Medulla oblongata (tissue), 1 donor: ENCODE measurements around the gene EID3.
"Not testable (repeated sequence)": the region's sequence is repeated elsewhere in the genome, so short reads cannot be mapped to it uniquely, and the experiment has no call there.

Experiments used
- DNase-seq: peaks from one replicate; pipeline ENCODE4 v3.0.0-alpha.2; 2015; ENCODE audit errors: extremely low spot score

Gene EID3

DNA sequence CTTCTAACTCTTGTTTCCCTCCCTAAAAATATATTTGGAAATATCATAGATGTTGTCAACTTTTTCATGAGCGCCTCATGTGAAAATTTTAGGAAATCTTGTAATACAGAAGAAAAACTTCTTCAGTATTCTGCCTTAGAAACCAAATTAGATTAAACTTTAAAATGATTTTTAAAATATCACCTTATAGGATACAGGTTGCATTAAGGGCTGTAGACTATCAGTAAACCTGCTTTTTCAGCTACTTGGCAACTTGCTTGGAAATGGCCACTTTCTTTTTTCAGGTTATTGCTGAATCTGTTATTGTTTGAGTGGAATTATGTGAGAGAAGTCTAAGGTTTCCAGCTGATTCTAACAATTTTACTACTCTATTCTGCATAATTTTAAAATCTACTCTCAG, 9.1 kb downstream of the EID3 start:
- DNase-seq: no peak

DNA sequence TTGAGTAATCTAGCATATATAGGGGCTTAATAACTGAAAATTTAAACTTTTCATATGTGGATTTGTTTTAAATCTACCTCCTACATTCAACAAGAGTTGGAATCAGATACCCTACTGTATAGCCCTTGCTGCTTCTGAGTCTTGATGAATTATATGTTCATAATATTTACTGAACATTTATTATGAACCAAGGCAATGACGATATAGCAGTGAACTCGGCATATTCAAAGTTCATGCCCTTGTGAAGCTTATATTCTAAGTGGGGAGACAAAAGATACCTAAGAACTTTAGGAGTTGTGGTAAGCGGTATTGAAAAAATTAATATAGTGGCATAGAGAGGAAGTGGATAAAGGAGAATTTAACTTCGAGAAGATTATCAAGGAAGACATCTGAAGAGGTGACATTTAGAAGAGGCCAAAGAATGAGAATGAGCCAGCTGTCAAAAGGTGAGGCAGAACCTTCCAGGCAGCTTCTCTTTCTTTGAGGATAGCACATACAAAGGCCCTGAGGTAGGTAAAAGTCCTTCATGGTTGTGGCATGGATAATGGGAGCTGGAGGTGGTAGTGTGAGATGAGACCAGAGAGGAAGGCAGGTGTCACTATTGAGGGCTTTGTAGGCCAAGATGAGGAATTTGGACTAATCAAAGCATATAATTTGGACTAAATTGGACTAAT, 10.2 kb downstream of the EID3 start:
- no peak for DNase-seq

DNA sequence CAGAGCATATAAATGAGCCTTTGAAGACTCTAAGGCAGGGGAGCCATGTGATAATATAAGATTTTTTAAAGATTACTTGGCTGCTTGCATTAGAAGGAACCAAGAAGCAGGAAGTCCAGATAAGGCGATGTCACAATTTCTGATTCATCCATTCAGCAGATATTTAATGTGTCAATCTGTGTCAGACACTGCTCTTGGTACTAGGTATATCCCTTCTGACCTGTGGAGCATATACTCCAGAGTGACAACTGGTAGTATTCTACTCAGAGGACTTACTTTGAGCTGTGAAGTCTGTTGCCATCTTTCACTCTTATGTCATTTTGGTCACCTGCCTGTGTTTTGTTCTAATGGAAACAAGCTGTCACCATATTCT, 10.7 kb downstream of the EID3 start:
- DNase-seq: no peak

DNA sequence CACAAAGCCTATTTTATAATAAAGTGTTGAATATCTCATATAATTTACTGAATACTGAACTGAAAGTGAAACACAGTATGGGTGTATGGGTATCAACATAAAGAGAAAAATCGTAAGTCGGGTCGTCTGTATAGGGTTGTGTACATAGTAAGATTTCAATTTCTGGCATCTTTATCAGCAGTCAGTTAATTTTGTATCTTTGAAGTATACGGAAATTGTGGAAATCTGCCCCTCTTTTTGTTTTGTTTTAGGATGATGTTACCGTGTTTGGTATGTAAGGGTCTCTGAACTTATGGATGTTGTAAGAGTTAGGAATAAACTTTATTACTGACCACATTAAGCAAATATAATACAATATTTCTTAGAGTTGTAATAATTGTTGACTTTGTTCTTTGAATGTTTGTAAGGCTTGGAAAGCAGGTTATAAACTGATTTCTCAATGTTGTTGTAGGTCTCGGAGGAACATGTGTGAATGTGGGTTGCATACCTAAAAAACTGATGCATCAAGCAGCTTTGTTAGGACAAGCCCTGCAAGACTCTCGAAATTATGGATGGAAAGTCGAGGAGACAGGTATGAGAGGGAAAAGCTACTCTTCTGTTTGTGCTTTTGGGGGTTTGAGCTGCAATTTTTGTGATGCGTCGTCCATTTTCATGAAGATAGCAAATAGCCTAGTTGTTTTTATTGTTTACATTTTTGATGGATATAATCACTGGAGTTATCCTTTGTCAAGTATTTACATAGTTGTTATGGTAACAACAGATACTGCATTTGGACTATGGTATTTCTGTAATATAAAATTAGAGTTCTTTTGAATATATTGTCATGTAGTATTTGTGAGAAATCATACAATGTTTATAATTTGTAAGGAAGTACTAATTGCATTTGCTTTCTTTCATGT, 12.0 kb downstream of the EID3 start:
- DNase-seq: no peak

DNA sequence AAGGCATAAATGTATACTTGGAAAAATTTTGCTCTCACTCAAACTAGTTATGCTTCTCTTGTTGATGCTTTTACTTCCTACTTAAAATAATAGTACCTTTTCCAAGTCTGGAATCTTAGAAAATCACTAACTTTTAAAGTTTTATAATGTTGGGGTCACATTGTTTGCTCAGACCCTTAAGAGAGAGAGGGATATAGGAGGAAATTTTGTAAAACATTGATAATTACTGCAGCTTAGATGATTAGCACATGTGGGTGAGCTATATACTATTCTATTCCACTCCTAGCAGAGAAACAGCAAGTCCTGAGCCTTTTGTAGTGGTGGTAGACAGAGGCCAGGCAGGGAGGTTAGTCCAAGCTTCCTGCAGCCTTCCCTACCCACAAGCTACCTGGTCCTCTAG, 13.4 kb downstream of the EID3 start:
- DNase-seq: no peak

DNA sequence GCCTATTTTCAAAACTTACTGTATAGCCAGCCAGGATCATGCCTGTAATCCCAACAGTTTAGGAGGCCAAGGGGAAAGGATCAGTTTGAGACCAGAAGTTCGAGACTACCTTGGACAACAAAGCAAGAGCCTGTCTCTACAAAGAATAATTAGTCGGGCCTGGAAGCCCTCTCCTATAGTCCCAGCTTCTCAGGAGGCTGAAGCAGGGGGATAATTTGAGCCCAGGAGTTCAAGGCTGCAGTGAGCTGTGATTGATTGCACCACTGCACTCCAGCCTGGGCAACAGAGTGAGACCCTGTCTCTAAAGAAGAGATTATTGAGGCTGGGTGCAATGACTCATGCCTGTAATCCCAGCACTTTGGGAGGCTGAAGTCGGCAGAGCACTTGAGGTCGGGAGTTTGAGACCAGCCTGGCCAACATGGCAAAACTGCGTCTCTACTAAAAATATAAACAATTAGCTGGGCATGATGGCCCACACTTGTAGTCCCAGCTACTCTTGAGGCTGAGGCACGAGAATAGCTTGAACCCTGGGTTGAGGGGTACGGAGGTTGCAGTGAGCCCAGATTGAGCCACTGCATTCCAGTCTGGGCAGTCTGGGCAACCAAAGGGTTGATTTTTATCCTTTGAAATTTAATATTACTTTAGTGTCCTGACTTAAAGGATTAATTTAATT, 14.1 kb downstream of the EID3 start:
- no peak for DNase-seq

DNA sequence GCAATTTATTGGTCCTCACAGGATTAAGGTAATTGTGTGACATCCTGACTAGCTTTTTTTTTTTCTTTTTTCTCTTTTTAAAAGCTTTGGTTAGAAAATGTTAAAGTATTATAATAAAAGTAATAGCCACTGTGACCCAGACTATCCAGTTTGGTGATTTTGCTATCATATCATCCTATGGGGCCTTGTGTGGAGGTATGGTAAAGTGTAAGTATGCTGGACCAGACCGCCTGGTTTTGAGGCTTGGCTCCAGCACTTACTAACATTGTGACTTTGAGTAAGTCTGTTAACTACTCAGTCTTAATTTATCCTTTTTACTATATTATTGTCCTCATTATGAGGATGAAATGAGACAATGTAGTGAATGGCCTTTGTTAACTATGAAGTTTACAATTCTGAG, 15.5 kb downstream of the EID3 start:
- DNase-seq: no peak

DNA sequence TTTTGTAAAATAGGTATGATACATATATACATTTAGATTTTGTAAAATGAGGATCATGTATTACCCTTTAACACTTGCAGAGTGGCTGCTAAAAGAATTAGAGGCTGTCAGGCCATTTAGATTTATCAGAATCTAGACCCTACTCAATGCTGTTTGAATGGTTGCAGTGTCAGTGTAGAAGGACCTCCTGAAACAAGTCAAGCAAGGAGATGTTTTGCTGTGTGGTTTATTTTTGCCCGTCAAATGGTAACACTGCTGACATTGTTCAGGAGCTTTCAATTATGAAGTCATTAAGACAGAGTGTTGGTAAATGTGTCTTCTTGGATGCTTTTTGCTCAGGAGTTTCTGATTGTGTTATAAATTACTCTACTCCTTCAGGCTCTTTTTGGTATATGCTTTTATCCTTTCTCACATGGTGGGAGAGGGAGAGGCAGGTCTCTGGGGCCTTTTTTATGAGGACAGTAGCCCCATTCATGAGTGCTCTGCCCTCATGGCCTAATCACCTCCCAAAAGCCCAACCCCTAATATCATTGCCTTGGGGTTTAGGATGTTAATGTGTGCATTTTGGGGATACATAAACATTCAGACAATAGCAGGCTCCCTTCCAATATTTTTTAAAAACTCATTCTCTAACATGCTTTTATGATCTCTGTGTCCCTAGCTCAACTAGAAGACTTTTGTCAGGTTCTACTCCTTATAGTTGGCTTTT, 16.5 kb downstream of the EID3 start:
- peak; percentile 16 for DNase-seq

DNA sequence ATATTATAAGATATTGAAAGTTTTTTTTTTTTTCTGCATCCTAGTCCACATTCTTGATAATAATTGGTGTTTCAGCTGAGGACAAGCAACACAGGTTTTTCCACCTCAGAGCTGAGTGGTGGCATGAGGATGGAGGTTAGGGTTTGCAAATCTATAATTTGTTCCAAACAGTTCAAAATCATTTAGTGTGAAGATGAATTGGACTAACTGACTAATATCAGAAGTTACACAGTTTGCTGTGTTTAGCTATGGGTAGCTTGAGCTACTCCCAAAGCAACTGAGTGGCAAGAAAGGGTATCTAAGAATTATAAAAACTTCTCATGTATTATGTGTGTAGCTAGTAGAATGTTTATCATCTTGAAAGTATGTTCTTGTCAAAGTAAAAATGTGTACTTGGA, 17.1 kb downstream of the EID3 start:
- DNase-seq: no peak

DNA sequence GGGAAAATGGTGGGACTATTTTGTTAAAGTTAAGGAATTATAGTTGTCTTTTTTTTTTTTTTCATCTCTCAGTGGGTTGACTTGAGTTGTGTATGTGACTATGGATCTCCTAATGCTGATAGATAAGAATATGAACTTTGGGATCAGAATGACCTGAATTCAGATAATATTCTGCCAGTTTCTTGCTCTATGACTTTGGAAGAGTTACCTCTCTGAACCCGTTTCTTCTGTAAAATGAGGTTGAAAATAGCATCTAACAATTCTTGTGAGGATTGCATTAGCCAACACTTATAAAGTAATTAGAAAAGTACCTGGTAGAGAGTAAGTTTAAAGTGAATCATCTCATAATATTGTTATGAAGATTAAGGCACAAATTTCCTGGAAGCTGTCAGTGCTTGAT, 18.4 kb downstream of the EID3 start:
- no peak for DNase-seq

DNA sequence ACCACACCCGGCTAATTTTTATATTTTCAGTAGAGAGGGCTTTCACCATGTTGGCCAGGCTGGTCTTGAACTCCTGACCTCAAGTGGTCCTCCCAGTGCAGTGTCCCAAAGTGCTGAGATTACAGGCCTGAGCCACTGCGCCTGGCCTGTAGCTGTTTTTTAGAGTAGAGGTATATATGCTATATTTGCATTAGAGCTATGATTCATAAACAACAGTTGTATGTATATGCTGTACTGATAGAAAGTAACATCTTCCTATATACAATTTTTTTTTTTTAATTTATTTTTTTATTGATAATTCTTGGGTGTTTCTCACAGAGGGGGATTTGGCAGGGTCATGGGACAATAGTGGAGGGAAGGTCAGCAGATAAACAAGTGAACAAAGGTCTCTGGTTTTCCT, 19.0 kb downstream of the EID3 start:
- not testable (repeated sequence) for DNase-seq

DNA sequence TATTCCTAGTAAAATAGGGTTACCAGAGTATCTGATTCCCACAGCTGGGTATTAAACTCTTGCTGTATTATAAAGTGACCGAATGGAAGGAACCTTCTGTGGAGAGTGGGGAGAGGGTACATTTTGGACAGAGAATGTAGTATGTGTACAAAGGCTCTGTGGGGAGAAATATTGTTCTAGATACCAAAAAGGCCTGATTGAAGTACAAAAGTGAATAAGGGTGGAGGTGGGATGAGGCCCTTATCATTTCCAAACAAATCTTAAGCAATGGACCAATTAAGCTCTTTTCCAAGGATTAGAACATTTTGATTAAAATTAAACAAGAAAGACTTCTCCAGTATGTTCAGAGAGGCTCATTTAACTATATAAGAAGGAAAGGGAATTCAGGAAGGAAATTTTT, 20.4 kb downstream of the EID3 start:
- no peak for DNase-seq

DNA sequence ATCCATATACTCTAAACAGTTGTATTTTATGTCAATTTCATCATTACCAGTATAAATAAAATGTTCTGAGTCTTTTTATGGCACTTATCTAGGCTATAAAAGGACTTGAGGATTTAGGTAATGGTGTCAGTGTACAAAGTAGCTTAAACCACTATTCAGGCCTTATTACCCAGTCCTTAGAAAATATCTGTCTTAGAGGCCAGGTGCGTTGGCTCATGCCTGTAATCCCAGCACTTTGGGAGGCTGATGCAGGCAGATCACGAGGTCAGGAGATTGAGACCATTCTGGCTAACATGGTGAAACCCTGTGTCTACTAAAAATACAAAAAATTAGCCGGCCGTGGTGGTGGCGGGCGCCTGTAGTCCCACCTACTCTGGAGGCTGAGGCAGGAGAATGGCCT, 24.7 kb downstream of the EID3 start:
- DNase-seq: not testable (repeated sequence)

DNA sequence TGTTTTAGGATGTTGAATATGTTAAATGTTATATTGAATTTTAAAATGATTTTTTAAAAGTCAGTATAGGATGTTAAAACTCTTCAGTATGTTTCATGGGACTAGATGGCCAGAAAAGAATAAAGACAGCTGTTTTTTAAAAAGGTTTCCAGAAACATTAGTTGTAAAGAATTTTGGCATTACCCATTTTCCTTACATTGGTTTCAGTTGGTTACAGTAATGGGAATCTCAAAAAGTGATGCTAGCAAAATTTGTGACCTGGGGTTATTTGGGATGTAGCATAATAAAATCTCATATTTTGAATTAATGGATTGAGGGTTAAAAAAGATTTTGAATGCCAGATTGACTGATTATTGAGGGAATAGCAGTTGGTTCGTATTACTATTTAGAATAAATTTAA, 25.3 kb downstream of the EID3 start:
- no peak for DNase-seq

DNA sequence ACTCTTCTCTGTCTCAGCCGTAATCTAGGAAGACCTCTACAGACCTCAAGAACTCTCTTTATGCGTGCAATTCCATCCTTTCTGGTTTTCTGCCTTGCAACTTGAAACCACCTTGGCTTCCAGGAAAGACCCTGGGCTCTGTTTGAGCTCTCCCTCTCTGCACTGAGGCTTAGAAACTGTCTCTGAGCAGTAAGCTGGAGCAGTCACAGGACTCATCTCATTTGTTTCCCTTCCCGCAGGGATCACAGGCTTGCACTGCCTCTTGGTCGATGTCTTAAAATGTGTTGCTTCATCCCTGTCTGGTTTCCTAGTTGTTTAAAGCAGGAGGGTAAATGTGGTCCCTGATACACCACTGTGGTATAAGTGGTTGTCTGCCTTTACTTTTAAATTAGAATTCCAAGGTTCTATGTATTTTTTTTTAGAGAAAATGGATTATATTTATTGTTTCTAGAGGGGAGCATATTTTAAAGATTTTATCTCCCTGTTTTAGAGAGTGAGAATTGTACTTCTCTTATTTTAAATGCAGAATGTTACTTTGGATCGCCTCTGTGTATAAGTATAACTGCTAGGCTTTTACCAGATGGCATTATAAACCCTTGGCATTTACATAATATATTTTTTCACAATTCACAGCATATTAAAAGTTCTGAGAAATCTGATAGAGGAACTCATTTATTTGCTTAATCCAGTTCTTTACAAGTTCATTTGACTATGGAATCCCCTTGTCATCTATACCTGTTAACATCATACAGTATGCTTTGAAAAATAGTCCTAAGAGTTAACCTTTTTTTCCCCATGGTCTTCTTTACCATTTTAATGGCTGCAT, 26.4 kb downstream of the EID3 start:
- no peak for DNase-seq

DNA sequence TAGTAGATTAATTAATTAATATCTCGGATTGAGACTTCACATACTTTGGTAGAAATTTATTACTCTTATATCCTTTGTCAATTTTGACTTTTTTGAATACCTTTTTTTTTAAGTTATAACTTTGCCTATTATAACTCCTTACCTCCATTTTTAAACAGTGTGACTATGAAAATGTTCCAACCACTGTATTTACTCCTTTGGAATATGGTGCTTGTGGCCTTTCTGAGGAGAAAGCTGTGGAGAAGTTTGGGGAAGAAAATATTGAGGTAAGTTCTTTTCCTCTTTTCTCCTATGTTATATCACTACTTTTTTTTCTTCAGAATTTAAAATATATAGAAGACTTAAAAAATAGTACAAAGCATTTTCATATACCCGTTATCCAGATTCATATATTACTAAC, 27.8 kb downstream of the EID3 start:
- no peak for DNase-seq

DNA sequence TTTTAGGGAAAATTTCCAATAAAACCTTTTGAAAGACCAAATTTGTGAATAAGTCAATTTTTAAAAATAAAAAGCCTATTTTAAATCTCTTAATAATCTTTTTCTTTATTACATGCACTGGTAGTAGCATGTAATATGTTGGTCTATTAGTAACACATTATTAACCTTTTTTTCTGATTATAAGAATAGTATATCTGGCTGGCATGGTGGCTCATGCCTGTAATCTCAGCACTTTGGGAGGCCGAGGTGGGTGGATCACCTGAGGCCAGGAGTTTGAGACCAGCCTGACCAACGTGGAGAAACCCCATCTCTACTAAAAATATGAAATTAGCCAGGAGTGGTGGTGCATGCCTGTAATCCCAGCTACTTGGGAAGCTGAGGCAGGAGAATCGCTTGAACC, 28.7 kb downstream of the EID3 start:
- not testable (repeated sequence) for DNase-seq

DNA sequence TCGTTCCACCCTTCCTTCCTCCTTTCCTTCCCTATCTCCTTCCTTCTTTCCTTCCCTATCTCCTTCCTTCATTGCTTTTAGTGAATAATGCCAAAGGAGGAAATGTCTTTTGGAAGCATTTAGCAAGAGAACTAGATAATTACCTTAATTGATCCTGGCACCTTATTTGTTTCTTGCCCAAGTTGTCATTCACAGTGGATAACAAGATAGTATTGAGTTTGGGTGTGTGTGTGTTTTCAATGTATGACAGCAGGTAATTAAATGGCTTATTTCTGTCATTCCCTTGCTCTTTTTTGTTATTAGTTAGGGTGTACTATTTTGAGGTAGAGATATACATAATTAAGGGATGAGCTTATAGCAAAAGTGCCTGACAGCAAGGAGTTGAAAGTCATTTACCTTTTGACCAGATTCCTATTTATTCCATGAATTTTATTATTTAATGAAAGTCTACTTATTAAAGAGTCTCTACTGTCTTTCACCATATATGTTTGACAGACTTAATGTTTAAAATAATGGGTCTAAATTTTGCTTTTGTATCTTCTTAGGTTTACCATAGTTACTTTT, 30.2 kb downstream of the EID3 start:
- DNase-seq: no peak

DNA sequence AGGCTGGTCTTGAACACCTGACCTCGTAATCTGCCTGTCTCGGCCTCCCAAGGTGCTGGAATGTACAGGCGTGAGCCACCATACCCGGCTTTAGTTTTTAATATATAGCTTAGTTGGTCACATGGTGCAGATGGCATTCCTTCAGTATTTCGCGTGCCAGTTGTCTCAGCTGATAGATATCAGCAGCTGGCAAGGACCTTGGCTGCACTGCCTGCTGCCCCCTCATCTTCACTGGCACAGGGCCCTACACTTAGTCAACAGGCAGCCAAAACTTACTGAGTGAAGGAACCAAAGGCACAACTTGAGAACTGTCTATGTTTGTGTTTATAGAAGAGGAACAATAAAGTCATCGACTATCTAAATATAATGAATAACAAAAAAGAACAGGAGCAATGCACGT, 31.0 kb downstream of the EID3 start:
- DNase-seq: no peak

DNA sequence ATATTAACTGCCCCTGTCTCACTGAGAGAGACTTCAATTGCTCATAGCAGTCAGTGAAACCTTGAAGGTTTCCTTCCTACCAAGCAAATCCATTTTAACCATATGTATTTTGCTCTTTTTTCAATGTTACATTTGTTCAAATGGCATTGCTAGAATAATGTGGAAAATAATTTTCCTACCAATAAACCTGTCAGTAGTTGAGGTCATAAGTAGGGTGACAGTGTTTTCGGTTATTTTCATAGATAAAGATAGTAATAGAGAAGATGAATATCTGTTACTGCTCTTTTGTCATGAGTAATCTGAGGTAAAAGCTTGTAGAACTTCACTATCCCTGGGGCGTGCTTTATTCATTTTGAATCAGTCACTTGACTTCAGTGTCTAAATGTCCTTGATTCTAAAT, 32.6 kb downstream of the EID3 start:
- DNase-seq: no peak

DNA sequence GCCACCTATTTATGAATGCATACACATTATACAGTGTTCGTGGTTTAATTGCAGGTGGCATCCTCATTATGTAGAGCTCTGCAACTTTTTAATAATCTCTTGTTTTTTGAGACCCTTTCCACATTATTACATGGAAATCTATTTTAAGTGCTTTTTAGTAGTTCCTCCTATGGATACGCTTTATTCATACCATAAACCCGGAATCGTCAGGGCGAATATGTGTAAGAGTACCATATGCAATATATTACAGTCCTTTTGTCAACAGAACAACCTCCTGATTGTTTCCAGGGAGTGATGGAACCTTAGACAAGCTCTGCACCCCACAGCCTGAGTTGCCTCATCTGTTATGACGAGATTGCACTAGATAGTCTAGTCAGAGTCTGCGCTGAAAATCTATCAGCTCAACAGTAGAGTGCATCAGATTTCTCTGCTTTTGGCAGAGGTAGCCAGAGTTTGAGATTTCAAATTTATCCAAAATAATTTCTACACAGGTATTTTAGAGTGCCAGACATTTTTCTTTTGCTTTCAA, 33.6 kb downstream of the EID3 start:
- DNase-seq: no peak
